HG03469 (cell line): ENCODE measurements around the gene PPP1R3D.

Experiments used
- ATAC-seq: cut with Tn5 transposase; IDR thresholded peaks from one replicate; pipeline ENCODE4 v1.9.1; 2021; ENCODE audit warnings: mild to moderate bottlenecking, moderate library complexity, moderate number of reproducible peaks; ENCODE audit not compliant: unreplicated experiment

The PPP1R3D gene

DNA sequence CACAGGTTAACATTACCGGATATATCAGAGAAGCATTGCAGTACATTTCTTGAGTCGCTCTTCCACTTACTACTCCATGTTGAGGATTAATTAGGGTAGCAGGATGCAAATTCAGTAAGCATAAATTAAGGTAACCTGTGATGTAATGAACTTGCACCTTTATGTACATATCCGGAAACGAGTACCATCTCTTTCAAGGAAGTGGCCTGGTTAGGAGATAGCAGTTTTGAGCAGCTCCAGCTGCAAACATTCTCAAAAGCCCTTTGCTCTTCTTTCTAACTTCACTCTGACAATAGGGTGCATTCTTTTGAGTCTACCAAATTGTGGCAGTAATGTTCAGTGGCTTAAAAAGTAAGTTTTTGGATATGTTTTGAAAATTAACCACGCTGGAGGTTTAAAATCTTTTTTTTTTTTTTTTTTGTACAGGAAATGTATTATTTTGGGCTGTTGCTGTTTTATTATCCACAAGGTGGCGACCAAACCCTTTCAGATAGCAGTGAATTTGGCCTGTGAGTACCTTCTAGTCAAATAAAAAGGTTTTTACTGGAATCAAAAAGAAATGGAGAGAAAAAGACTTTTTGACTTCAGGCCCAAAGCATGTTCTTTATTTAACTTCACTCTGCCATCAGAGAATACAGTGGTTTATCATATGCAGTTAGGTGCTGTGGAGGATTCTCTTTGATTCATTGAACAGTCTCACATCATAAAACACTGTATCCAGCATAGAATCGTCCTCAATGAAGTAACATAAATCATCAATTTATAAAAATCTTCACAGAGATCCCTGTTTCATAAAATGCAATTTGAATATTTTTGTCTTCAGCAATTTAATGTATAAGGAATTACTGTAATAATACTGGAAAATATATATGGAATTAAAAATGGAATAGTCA, 9.0 kb upstream of the PPP1R3D start:
- ATAC-seq, result no peak

DNA sequence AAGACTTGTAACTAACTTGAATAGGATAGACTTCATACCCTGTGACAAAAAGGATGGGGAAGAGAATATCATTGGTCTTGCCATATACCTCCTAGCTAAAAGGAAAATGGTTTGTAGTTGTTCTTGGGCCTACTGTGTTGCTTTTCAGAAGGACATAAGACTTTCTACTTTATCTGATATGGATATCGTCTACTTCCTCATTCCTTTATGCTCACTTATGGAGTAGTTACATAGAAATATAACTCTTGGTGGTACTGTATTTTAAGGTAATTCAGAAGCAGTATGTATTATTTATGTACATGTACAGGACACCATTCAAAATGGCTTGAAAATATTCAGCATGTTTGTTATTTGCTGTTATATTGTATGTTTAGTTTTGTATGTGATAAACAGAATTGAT, 8.1 kb upstream of the PPP1R3D start:
- no peak for ATAC-seq

DNA sequence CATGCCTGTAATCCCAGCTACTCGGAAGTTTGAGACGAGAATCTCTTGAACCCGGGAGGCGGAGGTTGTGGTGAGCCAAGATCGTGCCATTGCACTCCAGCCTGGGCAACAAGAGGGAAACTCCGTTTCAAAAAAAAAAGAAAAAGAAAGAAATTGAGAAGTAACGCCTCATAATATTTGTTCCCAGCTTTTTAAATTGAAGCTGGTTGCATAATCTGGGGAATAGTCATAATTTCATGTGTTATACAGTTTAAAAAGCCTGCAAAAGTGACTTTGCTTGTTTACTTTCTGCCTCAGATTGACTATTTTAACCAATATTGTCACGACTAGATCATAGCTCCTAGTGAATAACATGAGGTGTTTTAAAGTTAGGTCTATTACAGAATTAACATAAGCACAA, 7.3 kb upstream of the PPP1R3D start:
- ATAC-seq, result no peak

DNA sequence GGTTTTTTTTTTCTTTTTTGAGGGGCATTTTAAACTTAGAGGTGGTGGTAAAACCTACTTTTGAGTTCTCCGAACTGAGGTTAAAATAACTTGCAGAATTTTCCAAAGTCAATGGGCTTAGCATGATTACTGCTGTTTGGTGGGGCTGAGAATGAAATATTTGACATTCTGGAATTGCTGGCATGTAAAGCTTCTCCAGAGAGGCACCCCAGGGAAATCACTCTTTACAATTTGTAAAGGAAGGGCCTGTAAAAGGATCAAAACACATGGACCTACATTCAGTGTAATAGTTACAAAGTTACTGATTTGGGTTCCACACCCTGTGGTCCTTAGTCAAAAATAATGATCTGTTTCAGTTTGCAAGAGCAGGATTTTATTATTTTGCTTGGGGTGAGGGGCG, 5.6 kb upstream of the PPP1R3D start:
- ATAC-seq, result no peak

DNA sequence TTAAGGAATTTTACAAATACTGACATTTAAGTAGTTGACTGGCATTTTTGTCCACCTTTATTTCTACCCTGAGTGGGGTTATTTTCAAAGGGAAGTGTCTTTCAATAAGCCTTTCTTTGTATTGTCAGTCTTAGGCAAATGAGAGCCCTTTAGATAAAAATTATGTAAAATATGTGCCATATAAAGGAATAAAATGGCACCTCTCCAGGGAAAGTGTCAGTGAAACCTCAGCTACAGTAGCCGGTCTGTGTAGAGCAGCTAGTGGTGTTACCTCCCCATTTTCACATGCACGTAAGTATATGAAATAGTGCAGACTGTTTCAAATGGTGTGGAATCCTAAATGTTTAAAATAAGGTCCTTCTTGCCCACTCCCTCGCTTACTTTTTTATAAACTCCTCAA, 5.1 kb upstream of the PPP1R3D start:
- ATAC-seq, result no peak

DNA sequence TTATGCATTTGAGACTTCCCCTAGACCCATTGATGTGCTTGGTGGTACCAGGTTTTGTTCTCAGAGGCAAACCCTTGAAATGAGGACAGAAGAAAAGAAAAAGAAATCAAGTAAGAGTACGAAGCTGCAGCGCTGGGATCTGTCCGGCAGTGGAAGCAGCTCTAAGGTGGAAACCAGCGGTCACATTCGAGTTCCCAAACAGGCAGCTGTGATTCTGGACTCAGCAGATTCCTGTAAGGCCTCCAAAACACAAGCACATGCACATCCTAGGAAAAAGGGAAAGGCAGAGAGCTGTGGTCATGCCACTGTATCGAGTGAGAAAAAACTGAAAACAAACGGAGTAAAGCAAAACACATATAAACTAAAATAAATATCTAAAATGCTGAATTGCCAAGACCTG, 4.6 kb upstream of the PPP1R3D start:
- ATAC-seq, result no peak

DNA sequence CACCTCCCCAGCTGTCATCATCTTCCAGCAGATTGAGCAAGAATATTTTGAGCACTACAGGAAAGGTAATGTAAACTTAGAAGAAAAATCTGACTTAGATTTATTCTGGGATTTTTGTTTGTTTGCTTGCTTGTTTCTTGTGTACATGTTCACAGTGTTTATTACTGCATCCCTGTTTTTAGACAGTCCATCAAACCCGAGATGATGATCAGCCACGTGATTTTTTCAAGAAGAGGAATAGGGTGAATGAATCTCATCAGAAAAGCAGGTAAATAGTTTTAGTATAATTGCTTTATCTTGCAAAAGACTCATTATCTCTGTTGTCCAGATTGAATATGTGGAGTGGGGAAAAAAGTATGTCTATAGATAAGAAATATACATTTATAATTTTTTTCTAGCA, 2.1 kb upstream of the PPP1R3D start:
- no peak for ATAC-seq

DNA sequence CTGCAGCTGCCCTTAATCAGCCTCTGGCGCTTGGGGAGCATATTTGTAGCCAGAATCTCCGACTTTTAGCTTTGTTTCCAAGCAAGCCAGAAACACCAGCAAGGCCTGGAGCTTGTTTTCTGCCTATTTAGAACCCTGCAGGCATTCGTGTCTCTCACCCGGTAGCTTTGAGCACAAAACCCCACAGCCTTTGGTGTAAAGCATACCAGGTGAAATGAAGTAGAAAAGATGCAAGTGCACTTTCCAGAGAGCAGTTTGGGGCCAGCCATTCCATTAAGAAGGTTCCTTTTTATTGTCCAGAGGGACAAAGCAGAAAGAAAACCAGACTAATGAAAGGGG, 820 bp upstream of the PPP1R3D start:
- no peak for ATAC-seq

DNA sequence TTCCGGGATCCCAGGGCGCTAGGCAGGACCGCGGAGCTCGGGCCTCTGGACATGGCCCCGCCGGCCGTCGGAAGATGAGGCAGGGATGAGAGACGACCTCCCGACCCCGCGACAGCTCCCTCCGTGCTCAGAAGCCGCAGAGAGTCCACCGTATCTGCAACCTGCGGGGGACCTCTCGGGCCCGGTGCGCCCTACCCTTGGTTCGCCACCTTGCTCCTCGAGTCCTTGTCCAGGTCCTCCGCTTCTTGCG, 301 bp downstream of the PPP1R3D start:
- ATAC-seq, result peak; percentile 16

DNA sequence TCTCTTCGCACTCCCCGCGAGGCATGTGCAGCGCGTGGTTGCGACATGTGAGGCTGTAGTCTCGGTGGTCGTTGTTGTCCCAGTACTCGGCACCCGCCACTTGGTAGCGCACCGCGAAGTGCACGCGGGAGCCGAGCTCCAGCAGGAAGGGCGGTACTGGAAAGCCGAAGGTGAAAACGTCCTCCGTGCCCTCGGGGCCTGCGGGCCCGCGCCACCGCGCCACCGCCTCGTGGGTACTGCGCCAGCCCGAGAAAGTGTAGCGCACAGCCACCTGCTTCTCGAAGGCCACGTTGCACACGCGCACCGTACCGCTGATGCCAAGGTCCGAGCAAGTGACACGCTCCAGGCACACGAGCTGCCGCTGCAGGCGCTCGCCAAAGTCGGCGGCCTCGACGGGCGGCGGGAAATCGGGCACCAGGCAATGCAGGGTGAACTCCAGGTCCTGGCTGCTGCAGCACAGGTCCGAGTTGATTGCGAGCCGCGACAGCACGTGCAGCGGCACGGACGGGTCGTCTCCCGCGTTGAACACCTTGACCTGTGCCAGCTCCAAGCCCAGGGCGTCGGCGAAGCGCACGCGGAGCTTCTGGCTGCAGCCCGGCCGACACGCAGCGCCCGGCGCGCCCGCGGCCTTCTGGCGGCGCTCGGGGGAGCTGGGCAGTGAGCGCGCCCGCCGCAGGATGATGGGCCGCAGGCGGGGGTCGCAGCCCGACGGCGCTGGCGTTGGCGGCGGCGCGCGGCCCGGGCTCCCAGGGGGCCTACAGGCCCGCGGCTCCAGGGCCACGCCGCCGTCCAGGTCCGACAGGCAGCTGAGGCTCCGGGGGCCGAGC, 840 bp downstream of the PPP1R3D start:
- peak; percentile 3 for ATAC-seq

DNA sequence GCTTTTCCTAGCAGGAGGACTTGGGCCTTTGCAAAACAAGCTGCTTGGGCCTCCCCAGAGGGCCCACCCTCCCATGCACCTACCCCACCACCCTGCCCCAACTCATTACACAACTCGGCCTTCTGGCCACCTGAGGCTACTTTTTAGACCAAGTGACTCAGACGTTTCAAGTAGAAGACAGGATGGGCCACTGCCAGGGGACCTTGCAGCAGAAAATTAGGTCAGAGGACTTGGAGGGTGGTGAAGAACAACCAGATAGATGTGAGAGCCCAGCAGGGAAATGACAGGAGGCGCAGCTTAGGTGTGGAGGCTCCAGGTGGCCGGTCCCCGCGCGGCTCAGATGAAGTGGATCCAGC, 1.4 kb downstream of the PPP1R3D start:
- ATAC-seq, result no peak

DNA sequence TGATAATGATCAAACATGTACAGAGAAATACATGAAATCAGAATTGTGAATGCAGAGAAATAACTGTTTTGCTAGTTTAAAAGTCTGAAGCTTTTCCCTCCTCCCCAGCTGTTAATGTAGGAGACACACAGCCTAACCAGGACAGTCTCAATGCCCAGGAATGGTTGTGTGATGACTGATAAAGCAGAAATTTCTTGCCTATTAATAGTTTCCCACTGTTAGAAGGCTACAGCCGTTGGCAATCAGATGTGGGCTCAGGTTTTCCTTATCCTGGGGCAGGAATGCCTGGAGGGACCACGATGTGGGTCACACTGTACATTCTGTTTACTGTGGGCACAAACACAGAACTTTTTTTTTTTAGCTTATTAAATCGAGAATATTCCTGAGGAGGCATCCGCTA, 1.9 kb downstream of the PPP1R3D start:
- no peak for ATAC-seq

DNA sequence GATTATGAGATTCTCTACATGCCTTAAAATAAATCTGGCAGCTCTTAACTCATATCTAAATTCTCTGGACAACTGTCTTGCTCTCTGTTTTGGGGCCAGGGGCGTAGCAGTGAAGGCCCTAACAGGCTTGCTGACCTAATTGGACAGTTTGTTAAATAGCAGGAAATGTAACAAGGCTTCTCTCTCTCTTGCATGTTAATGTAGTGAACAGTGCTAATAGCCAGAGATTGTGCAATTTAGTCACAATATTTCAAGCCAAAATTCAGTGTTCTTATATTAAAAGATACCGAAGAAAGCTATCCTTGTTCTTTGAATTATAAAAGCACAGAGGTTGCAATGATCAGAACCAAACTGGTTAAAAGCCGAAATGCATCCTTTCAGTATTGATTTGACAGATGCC, 3.0 kb downstream of the PPP1R3D start:
- no peak for ATAC-seq

DNA sequence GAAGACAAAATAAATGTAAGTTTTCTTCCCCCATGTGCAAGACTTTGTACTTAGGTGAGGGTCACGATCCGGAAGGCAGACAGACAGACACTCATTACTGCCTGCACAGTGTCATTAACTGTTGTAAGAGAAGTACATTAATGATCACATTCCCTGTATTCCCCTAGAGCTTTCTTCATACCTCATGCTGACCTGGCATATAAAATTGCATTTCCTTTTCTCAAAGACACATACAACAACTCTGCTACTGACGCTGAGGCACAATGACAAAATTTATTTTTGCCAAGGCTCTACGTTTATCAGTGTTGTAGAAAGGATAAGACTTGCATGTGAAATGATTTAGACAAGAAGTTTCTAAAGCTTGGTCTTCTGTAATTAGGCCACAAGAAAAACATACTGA, 3.7 kb downstream of the PPP1R3D start:
- ATAC-seq, result no peak

DNA sequence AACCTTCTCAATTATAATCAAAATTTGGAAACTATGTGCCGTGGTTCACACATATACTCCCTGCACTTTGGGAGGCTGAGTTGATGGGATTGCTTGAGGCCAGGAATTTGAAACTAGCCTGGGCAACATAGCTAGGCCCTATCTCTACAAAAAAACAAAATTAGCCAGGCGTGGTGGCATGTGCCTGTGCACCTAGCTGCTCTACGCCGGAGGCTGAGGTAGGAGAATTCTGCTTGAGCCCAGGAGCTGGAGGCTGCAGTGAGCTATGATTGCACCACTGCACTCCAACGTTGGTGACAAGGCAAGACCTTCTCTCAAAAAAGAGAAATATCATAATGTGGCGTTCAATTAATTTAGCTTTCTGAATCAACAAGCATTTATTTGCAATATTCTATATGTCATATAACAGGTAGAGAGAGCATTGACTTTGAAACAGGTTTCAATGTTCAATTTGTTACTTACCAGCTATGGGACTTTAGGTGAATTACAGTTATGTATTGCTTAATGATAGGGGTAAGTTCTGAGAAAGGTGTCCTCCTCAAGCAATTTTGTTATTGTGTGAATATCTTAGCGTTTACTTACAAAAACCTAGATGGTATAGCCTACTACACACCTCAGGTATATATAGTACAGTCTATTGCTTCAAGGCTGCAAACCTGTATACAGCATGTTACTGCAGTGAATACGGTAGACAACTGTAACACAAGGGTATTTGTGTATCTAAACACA, 4.5 kb downstream of the PPP1R3D start:
- ATAC-seq, result no peak

DNA sequence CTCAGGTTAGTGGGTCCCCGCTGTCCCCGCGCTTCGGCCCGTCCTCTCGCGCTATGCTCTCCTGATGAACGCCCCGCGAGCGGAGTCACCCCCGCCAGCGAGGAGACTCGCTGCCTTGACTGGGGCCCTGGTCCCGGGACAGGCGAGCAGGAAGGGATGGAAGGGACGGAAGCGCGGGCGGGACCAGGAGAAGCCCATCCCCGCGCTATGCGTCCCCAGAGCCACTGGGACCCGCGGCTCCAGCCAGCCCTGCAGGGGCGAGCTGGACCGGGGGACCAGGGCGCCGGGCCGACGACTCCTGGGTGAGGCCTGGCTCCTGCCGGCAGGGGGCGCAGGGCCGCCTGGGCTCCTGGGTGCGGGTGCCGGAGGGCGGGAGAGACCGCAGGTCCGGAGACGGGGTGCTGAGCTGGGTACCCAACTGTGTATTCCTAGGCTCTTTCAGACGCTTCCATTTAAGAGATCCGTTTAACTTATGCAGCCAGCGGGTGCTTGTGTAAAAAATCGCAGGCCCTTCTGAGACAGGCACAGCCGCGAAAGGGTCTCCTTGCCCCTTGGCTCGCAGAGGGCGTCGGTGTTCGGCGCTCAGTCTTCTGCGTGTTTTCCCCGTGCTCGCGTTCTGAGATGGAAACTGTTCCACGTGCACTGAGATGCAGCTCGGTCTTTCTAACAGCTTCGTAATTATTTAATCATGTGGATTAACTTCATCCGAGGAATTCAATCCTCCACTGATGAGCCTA, 6.1 kb downstream of the PPP1R3D start:
- ATAC-seq, result peak; percentile 68

DNA sequence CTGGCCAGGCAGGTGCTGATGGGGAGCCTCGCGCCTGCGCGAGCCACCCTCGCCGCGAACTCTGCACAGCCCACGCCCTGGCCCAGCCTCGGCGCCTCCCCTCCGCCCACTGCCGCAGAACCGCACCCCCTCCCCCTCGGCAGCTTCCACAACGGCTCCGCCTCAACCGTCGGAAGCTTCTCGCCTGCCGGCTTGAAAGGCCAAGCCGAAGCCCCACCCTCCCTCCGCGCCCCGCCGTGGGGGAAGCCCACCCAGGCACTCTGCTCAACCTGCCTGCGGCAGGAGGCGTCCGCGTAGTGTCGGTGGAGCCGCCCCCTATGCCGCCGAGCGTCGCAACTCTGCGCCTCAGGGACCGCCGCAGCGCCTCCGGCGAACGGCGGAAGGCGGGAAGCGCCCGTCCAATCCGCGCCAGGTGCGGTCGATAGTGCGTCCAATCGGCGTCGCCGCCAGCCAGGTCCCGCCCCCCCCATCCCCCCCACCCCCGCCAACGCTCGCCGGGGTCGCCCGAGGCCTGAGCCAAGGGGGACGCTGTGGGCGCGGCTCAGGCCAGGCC, 6.7 kb downstream of the PPP1R3D start, which contains the start of gene SYCP2:
Gene SYCP2, minus strand, starts transcription at position 342 of the 553 bp plus-strand sequence. CDS start 11,224 bp downstream, outside the sequence.
- peak; percentile 10 for ATAC-seq

DNA sequence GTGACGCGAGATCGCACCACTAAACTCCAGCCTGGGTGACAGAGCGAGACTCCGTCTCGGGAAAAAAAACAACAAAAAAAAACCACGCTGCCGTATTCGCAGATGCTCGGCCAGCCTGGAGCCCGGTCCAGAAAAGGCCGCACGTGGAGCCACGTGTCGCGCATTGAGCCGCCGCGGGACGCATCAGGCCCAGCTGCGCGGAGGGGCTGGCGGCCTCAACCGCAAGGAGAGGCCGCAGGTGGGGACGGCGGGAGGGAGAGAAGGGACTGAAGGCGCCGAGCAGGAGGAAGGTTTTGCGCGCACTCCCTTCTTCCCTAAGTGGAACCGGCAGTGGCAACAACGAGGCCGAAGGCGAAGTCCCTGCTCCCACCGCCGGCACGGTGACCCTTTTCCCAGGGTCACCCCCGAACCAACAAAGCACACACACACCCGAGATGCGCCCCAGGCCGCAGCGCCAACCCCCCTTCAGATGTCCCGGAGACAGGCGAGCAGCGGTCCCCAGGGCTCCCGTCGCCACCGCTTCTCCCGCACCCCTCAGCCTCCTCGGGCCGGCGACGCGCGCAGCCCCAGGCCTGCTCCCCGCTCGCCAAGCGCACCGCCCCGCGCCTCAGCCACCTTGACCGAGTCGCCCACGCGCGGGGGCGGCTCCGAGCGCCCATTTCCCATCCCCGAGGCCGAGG, 7.3 kb downstream of the PPP1R3D start:
- no peak for ATAC-seq

DNA sequence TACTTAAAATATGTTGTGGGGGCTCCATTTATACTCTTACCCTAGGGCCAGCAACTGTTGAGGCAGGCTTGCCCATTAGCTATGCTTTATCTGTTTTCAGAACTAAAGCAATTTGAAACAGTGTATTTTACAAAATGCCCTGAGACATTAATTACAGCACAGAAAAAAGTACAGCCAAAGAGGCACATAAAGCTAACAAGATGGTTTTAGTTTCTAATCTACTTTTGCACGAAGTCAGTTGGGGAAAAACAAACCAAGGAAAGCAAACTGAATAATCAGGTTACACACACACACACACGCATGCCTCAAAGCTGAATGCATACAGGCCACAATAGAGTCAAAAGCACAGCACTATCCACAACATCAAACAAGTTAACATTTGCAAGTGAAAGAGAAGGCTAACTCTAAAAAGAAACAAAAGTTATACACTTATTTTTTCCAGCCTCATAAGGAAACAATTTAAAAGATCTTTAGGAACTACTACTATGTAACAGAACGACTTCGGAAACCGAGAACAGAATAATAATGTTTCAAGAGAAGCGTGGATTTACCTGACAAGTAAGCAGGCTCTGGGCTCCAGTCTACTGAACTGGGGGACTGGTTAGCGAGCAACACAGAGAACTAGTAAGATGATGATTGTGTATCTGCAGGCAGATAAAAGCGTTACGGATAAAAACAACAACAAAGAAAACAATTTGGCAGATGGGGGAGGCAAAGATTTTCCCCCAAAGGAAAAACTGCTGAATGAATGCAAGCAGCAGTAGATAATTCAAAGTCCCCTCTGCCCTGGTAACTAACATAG, 8.4 kb downstream of the PPP1R3D start:
- ATAC-seq, result no peak
